PC-9 (cell line): ENCODE results near the gene ALG5.

ENCODE experiments used
- CTCF ChIP-seq: fragments of 200-600 bp; sonication (generic); conservative IDR thresholded peaks from 2 replicates; pipeline ENCODE4 v1.6.1; 2017; ENCODE audit warnings: mixed run types, antibody characterized with exemption, mild to moderate bottlenecking, moderate library complexity
- EZH2 ChIP-seq: fragments of 200-600 bp; sonication (generic); IDR thresholded peaks from 2 replicates; pipeline ENCODE4 v1.8.0; 2017; ENCODE audit warnings: antibody characterized with exemption, low read depth

DNA sequence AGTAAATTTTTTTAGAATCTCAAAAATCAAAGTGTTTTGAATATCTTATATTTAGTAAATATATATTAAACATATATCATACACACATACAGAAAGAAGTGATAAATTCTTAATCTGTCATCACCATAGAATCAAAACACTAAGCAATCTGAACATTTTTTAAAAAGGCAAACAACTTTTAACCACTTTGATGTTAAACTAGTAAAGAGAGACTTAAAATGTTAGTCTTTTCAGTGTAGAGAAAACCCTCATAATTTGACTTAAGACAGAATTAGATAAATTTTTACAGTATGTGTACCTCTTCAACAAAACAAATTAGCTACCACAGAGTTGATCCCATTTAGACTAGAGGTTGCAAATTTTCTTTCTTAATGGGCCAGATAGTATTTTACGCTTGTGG lies 46.9 kb upstream of the ALG5 start:
- TF ChIP-seq CTCF (no peak), EZH2 (no peak)
